H9 (cell line): ENCODE data around the gene TMPRSS3. TPM values are rescaled to one million over a fixed set of nuclear protein-coding genes. Genes with fewer than 3 reads are reported as not detected.

Experiments used
- DNase-seq: peaks from one replicate; pipeline ENCODE4 v3.0.0-alpha.2; 2017
- H2AFZ ChIP-seq: one replicate; pipeline ENCODE4 v1.6.1; 2013; ENCODE audit warnings: mild to moderate bottlenecking, low read length, control low read depth, moderate library complexity
- H2AK5ac ChIP-seq: 2 replicates; pipeline ENCODE4 v1.6.1; 2013; ENCODE audit warnings: low read length, control low read depth, mixed read lengths; ENCODE audit not compliant: insufficient read length
- H2BK120ac ChIP-seq: one replicate; pipeline ENCODE4 v1.6.1; 2013; ENCODE audit warnings: low read depth, mild to moderate bottlenecking, low read length, control low read depth, inconsistent platforms; ENCODE audit not compliant: poor library complexity, severe bottlenecking
- H2BK12ac ChIP-seq: 2 replicates; pipeline ENCODE4 v1.6.1; 2013; ENCODE audit warnings: low read length, control low read depth, mixed read lengths, low read depth; ENCODE audit not compliant: insufficient read length
- H2BK15ac ChIP-seq: 2 replicates; pipeline ENCODE4 v1.6.1; 2013; ENCODE audit warnings: low read depth, low read length, control low read depth
- H2BK20ac ChIP-seq: one replicate; pipeline ENCODE4 v1.6.1; 2013; ENCODE audit warnings: low read depth, mild to moderate bottlenecking, low read length, control low read depth, inconsistent platforms; ENCODE audit not compliant: poor library complexity, severe bottlenecking
- H2BK5ac ChIP-seq: 2 replicates; pipeline ENCODE4 v1.6.1; 2013; ENCODE audit warnings: low read length, control low read depth, mixed read lengths; ENCODE audit not compliant: insufficient read length
- H3K14ac ChIP-seq: 2 replicates; pipeline ENCODE4 v1.6.1; 2013; ENCODE audit warnings: low read length, control low read depth; ENCODE audit not compliant: insufficient read depth
- H3K18ac ChIP-seq: 2 replicates; pipeline ENCODE4 v1.6.1; 2013; ENCODE audit warnings: low read depth, mild to moderate bottlenecking, mixed read lengths, low read length, control low read depth; ENCODE audit not compliant: insufficient read length
- H3K23ac ChIP-seq: 2 replicates; pipeline ENCODE4 v1.6.1; 2013; ENCODE audit warnings: low read length, control low read depth, mixed read lengths, low read depth; ENCODE audit not compliant: insufficient read length
- H3K23me2 ChIP-seq: 2 replicates; pipeline ENCODE4 v1.6.1; 2013; ENCODE audit warnings: low read depth, mild to moderate bottlenecking, mixed read lengths, low read length, control low read depth; ENCODE audit not compliant: insufficient read length, poor library complexity, severe bottlenecking
- H3K27ac ChIP-seq: 2 replicates; pipeline ENCODE4 v1.5.1; 2013; ENCODE audit warnings: low read length, control low read depth, mixed read lengths, low read depth; ENCODE audit not compliant: insufficient read length
- H3K27me3 ChIP-seq: 2 replicates; pipeline ENCODE4 v1.6.1; 2013; ENCODE audit warnings: low read length, control low read depth, inconsistent platforms; ENCODE audit not compliant: insufficient read depth
- H3K4ac ChIP-seq: 2 replicates; pipeline ENCODE4 v1.6.1; 2013; ENCODE audit warnings: low read depth, mild to moderate bottlenecking, control low read depth, inconsistent platforms, low read length, moderate library complexity
- H3K4me1 ChIP-seq: 2 replicates; pipeline ENCODE4 v1.6.1; 2013; ENCODE audit warnings: low read length, control low read depth, inconsistent platforms; ENCODE audit not compliant: insufficient read depth
- H3K4me2 ChIP-seq: 2 replicates; pipeline ENCODE4 v1.6.1; 2013; ENCODE audit warnings: low read length, control low read depth, mixed read lengths; ENCODE audit not compliant: insufficient read length, insufficient read depth
- H3K56ac ChIP-seq: 2 replicates; pipeline ENCODE4 v1.6.1; 2013; ENCODE audit warnings: low read depth, mild to moderate bottlenecking, mixed read lengths, low read length, control low read depth; ENCODE audit not compliant: insufficient read length
- H3K79me1 ChIP-seq: 2 replicates; pipeline ENCODE4 v1.6.1; 2013; ENCODE audit warnings: low read depth, mild to moderate bottlenecking, moderate library complexity, low read length, control low read depth, inconsistent platforms; ENCODE audit not compliant: insufficient read depth, poor library complexity, severe bottlenecking
- H3K79me2 ChIP-seq: 2 replicates; pipeline ENCODE4 v1.6.1; 2013; ENCODE audit warnings: low read length, control low read depth, inconsistent platforms; ENCODE audit not compliant: insufficient read depth
- H3K9ac ChIP-seq: 2 replicates; pipeline ENCODE4 v1.6.1; 2013; ENCODE audit warnings: low read length, control low read depth, mixed read lengths; ENCODE audit not compliant: insufficient read length; ENCODE audit errors: extremely low read depth
- H3K9me3 ChIP-seq: one replicate; pipeline ENCODE4 v1.6.1; 2013; ENCODE audit warnings: low read depth, low read length, inconsistent platforms; ENCODE audit not compliant: control insufficient read depth
- H3T11ph ChIP-seq: one replicate; pipeline ENCODE4 v1.6.1; 2013; ENCODE audit warnings: mild to moderate bottlenecking, low read length, control low read depth, inconsistent platforms
- H4K20me1 ChIP-seq: one replicate; pipeline ENCODE4 v1.6.1; 2013; ENCODE audit not compliant: control insufficient read depth, insufficient read length, insufficient read depth
- H4K5ac ChIP-seq: 2 replicates; pipeline ENCODE4 v1.6.1; 2013; ENCODE audit warnings: low read depth, mild to moderate bottlenecking, mixed read lengths, low read length, control low read depth; ENCODE audit not compliant: insufficient read length
- H4K8ac ChIP-seq: replicated peaks from 2 replicates; pipeline ENCODE4 v1.6.1; 2013; ENCODE audit warnings: low read length, control low read depth, mixed read lengths, low read depth; ENCODE audit not compliant: insufficient read length
- H4K91ac ChIP-seq: 2 replicates; pipeline ENCODE4 v1.6.1; 2013; ENCODE audit warnings: low read depth, mild to moderate bottlenecking, moderate library complexity, mixed read lengths, low read length, control low read depth; ENCODE audit not compliant: insufficient read length
- H3K27ac Mint-ChIP-seq, 3 experiments: 2 replicates in 2 of 3; 3 replicates in 1 of 3; pipeline ENCODE4 v1.8.0; 2020 to 2021; ENCODE audit warnings: mixed read lengths in 3 of 3, mild to moderate bottlenecking in 1 of 3, moderate library complexity in 1 of 3
- H3K27me3 Mint-ChIP-seq: 2 replicates; pipeline ENCODE4 v1.8.0; 2021; ENCODE audit warnings: low read depth, mild to moderate bottlenecking, moderate library complexity, mixed read lengths
- H3K36me3 Mint-ChIP-seq, 3 experiments: 2 replicates in 2 of 3; 3 replicates in 1 of 3; pipeline ENCODE4 v1.8.0; 2020 to 2021; ENCODE audit warnings: low read depth in 3 of 3, mixed read lengths in 3 of 3; ENCODE audit not compliant: insufficient read depth in 1 of 3
- H3K4me1 Mint-ChIP-seq, 2 experiments: 2 replicates each; pipeline ENCODE4 v1.8.0; 2020; ENCODE audit warnings: mixed read lengths in 2 of 2
- H3K4me3 Mint-ChIP-seq, 2 experiments: 2 replicates in 1 of 2; 3 replicates in 1 of 2; pipeline ENCODE4 v1.8.0; 2020 to 2021; ENCODE audit warnings: mild to moderate bottlenecking in 2 of 2, mixed read lengths in 2 of 2, moderate library complexity in 1 of 2
- H3K9me3 Mint-ChIP-seq, 2 experiments: 2 replicates in 1 of 2; 3 replicates in 1 of 2; pipeline ENCODE4 v1.8.0; 2020; ENCODE audit warnings: mild to moderate bottlenecking in 2 of 2, mixed read lengths in 2 of 2, moderate library complexity in 1 of 2
- WGBS: extraction: QIAGEN DNeasy Blood & Tissue Kit; methylation state at CpG from one replicate; pipeline ENCODE4 v1.1.7; 2013; ENCODE audit warnings: missing lambda C conversion rate, low lambda C conversion rate, mixed read lengths; ENCODE audit not compliant: insufficient read length; ENCODE audit errors: extremely low coverage; 5-methylcytosine and 5-hydroxymethylcytosine counted together
- total RNA-seq: library from RNA; stranded (reverse); gene quantifications from 2 replicates; pipeline ENCODE4 v1.2.1, GENCODE V29; 2021
- TF ChIP-seq, protein P1 (sequence below): fragments of 200-600 bp; sonication (generic); conservative IDR thresholded peaks from 3 replicates; pipeline ENCODE4 v1.8.0; 2021; ENCODE audit warnings: antibody characterized with exemption, mild to moderate bottlenecking

TMPRSS3 gene
- total RNA-seq, 1 experiment from 2014 or later = 0.31 TPM

DNA sequence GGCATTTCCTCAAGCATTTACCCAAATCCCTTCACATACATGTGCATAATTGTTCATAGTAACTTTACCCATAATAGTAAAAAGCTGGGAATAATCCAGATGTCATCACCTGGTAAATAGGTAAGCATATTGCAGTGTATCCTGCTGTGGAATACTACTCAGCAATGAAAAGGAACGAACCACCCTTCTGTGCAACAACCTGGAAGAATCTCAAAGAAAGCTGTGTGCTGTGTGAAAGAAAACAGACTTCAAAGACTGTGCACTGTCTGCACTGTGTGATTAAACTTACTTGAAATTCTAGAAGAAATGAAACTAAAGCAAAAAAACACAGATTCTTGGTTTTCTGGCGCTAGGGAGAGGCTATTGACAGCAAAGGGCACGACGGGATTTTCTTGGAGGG is 58.6 kb downstream of the TMPRSS3 start:
- Histone ChIP-seq H3K23me2 (no peaks in the 10 kb centered on the region), H3K79me1 (no peaks in the 10 kb centered on the region), H2AFZ (no peak overlapping the region), H3K4me2 (no peak overlapping the region), H3K9me3 (peaks cover under 1% of the 10 kb centered on the region), H3K56ac (no peak overlapping the region), H3K79me2 (no peaks in the 10 kb centered on the region), H3K27me3 (no peaks in the 10 kb centered on the region), H3K27ac (no peak overlapping the region), H3K4me1 (peaks cover 1% of the 10 kb centered on the region; the same call in 1 of the 2 replicates), H2BK15ac (no peak overlapping the region), H4K91ac (no peak overlapping the region), H2BK5ac (no peak overlapping the region), H3K4ac (no peak overlapping the region), H4K20me1 (no peaks in the 10 kb centered on the region), H2AK5ac (no peak overlapping the region), H3T11ph (no peak overlapping the region), H3K23ac (no peak overlapping the region), H2BK20ac (no peak overlapping the region), H2BK12ac (no peak overlapping the region), H2BK120ac (no peak overlapping the region), H4K5ac (no peak overlapping the region), H3K14ac (no peak overlapping the region), H3K18ac (no peak overlapping the region), H4K8ac (no peak overlapping the region), H3K9ac (no peak overlapping the region)
- Mint-ChIP-seq H3K4me1 (peaks cover 31 to 34% of the 10 kb centered on the region in 2 experiments), H3K36me3 (peaks cover 0 to 5% (median 0%) of the 10 kb centered on the region in 3 experiments; a peak in 3 of 7 replicates), H3K27ac (peak overlapping the region in 2 of 3 experiments; percentile 62 to 76; a peak in 2 of 7 replicates), H3K27me3 (peaks cover 2% of the 10 kb centered on the region; the same call in 1 of the 2 replicates), H3K9me3 (peaks cover 4 to 6% of the 10 kb centered on the region in 2 experiments; a peak in 4 of 5 replicates), H3K4me3 (peak overlapping the region in 1 of 2 experiments; percentile 27; a peak in 1 of 5 replicates)
- TF ChIP-seq, protein P1, sequence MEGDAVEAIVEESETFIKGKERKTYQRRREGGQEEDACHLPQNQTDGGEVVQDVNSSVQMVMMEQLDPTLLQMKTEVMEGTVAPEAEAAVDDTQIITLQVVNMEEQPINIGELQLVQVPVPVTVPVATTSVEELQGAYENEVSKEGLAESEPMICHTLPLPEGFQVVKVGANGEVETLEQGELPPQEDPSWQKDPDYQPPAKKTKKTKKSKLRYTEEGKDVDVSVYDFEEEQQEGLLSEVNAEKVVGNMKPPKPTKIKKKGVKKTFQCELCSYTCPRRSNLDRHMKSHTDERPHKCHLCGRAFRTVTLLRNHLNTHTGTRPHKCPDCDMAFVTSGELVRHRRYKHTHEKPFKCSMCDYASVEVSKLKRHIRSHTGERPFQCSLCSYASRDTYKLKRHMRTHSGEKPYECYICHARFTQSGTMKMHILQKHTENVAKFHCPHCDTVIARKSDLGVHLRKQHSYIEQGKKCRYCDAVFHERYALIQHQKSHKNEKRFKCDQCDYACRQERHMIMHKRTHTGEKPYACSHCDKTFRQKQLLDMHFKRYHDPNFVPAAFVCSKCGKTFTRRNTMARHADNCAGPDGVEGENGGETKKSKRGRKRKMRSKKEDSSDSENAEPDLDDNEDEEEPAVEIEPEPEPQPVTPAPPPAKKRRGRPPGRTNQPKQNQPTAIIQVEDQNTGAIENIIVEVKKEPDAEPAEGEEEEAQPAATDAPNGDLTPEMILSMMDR = no peak
- no peak for DNase-seq
- whole genome bisulfite sequencing = no CpG with 5 or more reads among the region's 4 CpGs
